GM15510 (cell line): Measurements from ENCODE around the gene ATP5IF1.

ENCODE experiments used
- POLR2A ChIP-seq: IDR thresholded peaks from 3 replicates; pipeline ENCODE4 v1.6.1; 2011; ENCODE audit warnings: borderline replicate concordance; ENCODE audit not compliant: insufficient read length; ENCODE audit errors: extremely low read depth

Gene ATP5IF1

DNA sequence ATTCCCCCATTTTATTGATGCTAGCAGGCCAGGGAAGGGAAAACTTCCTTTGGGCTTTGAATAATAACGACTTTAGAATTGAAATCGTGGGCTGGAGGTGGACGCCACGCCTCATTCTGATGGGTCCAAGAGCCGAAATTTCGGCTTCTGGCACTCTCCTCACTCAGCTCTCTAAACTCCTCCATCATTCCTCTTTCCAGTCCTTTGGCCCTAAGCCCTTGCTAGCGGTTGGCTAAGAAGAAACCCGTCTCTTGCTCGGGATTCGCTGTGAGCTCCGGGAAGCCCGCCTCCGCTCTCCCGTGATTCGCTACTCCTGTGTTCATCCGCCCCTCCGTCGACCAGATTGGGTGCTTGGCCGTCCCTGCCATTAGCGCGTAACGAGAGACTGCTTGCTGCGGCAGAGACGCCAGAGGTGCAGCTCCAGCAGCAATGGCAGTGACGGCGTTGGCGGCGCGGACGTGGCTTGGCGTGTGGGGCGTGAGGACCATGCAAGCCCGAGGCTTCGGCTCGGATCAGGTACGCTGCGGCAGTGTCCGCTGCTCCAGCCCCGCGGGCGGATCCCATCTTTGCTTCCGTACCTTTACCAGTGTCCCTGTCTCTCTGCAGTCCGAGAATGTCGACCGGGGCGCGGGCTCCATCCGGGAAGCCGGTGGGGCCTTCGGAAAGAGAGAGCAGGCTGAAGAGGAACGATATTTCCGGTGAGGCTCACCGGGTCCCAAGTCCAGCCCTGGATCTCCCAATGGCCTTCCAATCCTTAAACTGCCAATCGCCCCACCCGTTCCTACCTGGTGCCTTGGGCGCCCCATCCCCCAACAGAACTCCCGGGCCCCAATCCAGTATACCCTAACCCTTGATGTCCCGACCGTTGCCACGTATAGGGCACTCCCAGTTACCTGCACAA is at the start of gene ATP5IF1:
ATP5IF1 (plus strand) TSS at position 370 of the 901 bp plus-strand sequence; CDS start at position 430, 60 bp downstream.
- TF ChIP-seq POLR2A = peak; percentile 98

DNA sequence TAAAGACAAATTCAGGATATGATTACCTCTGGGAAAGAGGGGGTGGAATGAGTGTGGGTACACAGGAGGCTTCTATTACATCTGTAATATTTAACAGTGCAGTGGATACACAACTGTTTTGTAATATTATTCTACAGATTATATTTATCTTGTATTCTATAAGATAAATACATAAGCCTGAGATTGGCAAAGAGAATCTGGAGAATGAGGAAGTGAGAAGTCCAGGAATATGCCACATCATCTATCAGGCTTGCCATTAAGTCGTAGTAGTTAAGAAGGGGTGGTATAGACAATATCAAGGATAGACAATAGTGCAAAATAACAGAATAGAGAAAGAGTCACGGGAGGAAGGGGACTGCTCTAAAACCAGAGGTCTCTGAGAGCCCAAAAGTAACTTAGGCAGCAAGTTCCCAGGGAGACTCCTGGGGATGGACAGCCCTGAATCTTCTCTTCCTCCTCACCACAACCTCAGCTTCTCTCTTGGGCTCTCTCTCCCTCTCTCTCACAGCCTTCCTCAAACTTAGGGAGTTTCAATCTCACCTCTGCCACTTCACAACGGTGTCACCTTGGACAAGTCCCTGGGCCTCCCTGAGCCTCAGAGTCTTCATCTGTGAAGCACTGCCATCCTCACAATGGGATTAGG is 45.5 kb upstream of the ATP5IF1 start:
- TF ChIP-seq POLR2A = no peak

- no peak for TF ChIP-seq POLR2A
Measured at GRCh38 chr1:28190996-28191645, 44.8 kb upstream of the ATP5IF1 start.

DNA sequence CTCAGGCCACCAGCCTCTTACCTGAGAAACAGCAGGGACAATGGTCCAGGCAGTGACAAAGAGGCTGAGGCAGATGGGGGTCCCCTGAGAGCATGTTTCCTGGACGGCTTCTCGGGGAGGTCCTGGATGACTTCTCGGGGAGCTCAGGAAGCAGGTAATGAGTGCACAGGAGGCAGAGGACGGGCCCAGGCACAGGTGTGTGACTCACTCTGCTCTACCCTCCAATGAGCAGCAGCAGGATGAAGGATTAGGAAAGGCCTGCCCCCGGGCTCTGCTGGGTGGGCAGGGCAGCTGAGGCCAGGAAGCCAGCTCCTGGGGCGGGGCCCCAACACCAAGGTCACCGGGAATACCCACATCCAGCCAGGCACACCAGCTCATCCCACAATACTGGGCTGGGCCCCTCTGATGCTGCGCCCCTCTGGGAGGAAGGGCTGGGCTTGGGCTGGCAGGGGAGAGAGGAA is 42.2 kb upstream of the ATP5IF1 start:
- TF ChIP-seq POLR2A = no peak

GRCh38 chr1:28194326-28195035 is 41.4 kb upstream of the ATP5IF1 start:
- TF ChIP-seq POLR2A = no peak

- TF ChIP-seq POLR2A = no peak
Measured at GRCh38 chr1:28195780-28196179, 40.1 kb upstream of the ATP5IF1 start.

- no peak for TF ChIP-seq POLR2A
Measured at GRCh38 chr1:28196330-28196729, 39.6 kb upstream of the ATP5IF1 start.

DNA sequence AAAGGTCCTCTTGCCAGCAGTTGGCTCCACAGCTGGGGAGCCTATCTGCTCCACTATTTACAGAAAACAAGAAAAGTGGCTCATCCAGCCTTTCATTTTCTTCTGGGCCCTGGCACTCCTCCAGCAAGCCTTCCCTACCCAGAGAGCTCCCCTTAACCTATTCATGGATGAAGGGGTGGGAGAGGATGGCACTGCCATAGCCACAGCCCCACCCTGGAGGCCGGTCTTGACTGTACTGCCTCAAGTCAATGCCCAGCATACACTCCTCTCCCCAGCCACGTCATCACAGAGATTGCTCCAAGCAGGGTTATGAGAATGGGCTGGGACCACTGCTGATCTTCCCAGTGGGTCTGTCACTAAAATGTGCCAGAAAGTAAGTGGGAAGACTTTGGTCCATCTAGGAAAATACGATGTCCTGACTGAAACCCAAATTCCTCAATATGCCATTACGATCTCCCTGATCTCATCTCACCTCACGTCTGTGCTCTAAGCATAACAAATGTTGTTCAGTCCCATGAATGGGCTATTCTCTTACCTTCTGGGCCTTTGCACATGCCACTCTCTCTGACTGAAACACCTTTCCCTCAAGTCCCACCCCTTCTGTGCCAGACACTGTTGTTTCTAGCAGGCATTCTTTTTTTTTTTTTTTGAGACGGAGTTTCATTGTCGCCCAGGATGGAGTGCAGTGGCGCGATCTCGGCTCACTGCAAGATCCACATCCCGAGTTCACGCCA is 38.1 kb upstream of the ATP5IF1 start:
- TF ChIP-seq POLR2A = no peak

DNA sequence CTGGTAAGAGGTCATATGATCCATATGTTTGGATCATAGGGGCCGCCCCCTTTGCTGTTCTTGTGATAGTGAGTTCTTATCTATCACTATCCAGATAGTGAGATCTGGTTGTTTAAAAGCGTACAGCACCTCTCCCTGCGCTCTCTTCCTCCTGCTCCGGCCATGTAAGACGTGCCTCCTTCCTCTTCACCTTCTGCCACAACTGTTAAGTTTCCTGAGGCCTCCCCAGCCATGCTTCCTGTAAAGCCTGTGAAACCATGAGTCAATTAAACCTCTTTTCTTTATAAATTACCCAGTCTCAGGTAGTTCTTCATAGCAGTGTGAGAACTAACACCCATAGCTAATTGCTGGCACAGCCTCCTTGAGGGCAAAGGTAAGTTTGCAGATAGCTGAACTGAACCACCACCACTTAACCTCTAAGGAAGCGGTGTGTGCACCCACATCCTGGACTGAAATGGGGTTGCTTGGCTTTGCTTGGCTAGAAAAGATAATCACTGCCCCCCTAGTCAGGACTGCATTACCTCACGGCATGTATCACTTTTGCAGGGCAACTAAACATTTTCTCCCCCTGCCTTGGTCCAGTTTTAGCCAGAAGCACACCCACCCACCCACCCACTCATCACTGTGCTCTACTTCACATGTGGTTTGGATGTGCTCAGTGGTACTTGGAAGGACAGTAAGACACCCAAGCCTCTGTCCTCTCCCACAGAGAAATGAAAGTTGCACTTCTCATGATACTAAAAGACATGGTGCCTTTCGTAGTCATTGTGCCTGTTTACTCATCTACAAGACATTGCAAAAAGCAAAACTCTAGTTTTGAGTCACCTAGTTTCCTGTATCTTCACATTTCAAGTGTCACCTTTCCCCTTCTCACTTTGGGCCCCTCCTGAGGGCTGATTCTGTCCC is 36.3 kb upstream of the ATP5IF1 start:
- no peak for TF ChIP-seq POLR2A

DNA sequence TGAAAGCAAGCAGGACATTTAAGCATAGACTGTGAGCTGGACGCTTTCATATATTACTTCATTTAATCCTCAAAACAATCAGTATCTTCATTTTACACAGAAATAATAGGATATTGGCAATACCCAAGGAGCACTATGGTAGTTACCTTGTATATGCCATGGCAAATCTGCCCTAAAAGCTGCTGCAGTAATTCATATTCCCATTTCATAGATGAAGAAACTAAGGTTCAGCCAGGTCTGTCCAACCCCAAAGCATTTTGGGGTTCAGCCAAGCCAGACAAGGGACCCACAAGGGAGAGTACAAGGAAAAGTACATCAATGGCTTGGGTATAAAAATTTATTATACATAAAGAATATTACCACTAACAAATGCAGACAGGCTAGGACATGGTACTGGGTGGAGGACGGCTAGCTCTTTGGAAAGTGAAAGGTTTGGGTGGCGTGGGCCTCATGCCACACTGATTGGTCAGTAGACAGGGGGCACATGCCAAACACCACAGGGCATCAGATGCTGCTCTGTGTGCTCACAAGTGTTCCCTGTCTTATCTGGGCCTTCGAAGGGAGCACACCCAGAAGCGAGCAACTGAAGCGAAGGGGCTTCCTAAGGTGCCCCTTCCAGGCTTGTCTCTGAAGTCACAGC is 35.6 kb upstream of the ATP5IF1 start:
- TF ChIP-seq POLR2A = no peak

GRCh38 chr1:28205243-28205642 is 30.7 kb upstream of the ATP5IF1 start:
- TF ChIP-seq POLR2A = no peak

DNA sequence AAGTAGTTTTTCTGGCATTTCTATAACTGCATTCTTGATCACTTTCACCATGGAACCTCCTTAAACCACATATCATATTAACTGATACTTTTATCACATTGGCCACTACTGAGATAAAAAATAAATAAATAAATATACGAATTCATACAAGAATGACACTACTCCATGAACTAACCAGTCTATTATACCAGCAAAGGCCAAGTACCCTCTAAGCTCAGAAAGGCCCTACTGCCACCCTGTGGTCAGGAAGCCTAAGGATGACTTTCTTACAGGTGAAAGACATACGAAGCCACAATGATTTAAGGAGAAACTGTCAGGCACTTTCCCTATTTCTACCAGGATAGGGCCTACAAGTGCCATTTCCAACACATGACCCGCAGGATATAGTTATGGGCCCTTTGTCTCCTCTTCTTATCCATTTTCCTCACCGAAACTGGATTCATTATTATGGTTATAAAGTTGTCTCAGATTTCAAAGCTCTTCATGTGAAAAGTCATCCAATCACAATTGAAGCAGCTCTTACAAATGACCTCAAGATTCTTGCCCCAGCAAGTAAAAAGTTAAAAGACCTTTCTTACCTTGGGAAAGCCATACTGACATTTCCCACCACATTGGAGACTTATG is 27.0 kb upstream of the ATP5IF1 start:
- TF ChIP-seq POLR2A = no peak

DNA sequence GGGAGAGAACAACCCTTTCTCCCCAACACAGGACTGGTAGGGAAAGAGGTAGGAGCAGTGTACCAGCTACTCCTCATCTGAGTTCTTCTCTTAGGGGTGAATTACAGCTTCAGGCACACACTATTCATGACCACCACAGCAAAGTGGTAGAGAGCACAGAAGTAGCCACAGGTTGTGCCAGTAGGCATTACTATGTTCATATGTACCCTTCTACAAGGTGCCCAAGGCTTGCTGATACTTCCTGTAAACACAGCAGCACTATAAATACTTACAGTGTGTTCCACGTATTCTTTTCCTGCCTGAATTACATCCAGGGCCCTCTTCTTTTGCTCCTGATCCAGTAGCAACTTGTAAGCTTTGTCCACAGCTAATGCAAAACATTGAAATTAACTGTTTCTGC is 26.2 kb upstream of the ATP5IF1 start:
- TF ChIP-seq POLR2A = no peak

DNA sequence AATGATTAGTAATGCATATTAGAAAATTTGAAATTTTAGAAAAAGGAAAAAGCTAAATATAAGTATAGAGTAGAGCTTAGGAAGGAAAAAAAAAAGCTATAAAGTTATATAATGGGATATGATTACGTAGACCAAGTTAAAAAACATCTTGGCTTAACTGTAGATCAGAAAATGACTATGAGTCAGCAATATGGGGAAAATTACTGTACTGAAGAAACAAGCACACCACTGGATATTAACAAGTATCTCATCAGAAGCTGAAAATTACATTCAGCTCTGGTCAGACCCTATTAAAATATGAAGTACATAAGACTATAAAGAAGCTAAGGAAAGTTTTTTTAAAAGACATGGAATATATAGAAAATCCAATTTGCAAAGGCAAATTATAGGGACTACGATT is 22.6 kb upstream of the ATP5IF1 start:
- TF ChIP-seq POLR2A = no peak
